ENCODE measurements around the gene NEDD4L.
"Not testable (repeated sequence)": the region's sequence is repeated elsewhere in the genome, so short reads cannot be mapped to it uniquely, and the experiment has no call there.

The NEDD4L gene

DNA sequence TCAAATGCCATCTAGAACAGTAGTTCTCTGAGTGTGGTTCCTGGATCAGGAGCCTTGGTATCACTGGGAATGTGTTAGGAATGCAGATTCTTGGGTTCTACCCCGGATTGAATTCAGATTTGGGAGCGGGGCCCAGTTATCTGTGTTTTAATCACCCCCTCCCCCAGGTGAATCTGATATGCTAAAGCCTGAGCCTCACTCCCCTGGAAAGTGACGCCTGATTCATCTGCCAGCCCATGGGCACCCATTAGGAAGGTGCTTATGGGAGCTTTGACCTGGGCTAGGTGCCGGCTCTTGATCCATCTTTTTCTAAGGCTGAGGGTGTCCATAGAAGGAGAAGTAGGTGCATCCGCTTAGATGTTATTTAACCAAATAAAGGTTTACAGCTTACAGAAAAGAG lies 199.4 kb downstream of the NEDD4L start:
- no peak for DNase-seq

DNA sequence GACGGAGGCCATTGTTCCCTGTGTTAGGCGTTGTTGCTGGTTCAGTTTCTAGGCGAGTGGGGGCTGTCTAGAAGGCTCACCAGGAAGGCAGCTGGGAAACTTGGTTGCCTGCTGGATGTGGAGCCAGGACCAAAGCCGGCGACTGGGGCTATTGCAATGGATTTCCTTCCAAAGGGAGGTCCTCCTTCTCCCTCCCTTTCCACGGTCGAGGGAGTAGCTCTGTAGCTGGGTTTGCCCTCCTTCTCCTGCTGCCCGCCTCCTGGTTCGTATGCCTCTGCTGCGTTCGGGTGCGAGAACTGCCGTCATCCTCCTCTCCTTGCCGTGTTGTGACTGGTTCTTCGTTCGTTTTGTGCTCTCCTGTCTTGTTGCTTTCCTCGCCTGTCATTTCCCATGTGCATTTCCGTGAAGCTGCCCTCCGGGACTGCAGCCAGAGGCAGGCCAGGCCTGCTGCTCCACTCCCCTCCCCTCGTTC lies 203.4 kb downstream of the NEDD4L start:
- no peak for DNase-seq

DNA sequence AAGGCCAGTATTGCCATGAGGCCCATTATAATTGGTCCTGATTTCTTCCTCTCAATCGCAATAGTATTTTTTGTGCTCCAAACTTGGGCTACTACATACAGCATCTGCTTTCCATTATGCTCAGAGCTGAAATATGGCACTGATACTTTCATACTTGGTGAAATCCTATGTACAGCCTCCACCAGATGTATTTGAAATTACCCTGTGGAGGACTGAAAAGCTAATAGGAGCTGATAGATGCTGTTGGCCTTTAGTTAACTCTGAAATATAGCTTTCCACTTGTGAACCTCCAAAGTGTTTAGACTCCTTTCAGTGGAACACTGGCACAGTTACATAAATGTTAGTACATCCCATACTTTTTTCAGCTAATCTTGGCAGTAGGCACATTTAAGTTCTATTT lies 205.7 kb downstream of the NEDD4L start:
- no peak for DNase-seq

- no peak for DNase-seq
Observed at GRCh38 chr18:58251416-58251815, 207.4 kb downstream of the NEDD4L start.

- DNase-seq: no peak
Observed at GRCh38 chr18:58252166-58252565, 208.1 kb downstream of the NEDD4L start.

DNA sequence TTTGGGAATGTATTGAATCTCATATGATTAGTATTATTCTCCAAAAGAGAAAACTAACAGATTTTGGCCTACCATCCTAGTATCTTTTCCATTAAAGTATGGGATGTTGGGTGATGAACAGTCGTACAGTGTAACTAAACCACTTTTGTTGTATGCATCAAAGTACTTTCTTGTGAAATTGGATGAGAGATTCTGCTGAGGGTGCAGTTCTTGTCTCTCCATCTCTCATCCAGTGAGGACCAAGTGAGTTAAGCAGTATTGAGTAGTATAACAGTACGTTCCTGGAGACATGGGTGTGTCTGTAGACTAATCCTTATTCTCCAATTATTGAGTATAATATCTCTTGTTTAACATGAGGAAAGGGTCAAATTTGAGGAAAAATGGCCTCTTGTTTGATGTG lies 209.3 kb downstream of the NEDD4L start:
- no peak for DNase-seq

- DNase-seq: no peak
Observed at GRCh38 chr18:58253871-58254270, 209.8 kb downstream of the NEDD4L start.

DNA sequence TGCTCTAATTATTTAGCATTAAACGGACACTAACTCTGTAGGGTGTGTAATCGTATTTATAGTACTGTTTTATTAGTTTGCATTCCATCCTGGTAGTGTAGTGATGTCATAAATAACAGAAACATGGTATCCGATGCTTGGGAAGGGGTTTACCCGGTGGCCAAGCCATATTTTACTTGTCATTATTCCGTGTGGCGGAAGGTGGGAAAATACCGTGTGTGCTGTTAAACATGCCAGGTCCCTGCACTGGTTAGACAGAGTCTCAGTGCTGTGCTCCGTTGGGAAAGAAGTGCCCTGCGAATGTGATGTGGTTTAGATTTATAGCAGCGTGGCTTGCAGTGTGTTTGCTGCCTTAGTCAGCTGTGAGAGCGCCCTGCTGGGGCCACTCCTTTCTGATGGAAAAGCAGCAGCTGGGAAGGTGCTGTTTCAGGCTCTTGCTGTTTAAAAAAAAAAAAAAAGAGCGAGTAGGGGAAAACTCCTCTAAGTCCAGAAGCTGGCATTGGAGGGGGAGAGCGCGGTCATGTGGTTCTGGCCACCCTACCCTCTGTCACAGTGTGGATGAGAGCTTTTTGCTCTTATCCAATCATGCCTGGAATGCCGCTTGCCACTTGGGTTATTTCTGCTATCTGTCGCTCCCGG lies 211.0 kb downstream of the NEDD4L start:
- DNase-seq: no peak

- no peak for DNase-seq
Observed at GRCh38 chr18:58255701-58256311, 211.8 kb downstream of the NEDD4L start.

GRCh38 chr18:58256316-58257080 lies 212.5 kb downstream of the NEDD4L start:
- DNase-seq: no peak

GRCh38 chr18:58257461-58257860 lies 213.4 kb downstream of the NEDD4L start:
- DNase-seq: no peak

- no peak for DNase-seq
Observed at GRCh38 chr18:58258692-58259342, 214.8 kb downstream of the NEDD4L start.

GRCh38 chr18:58263055-58263957 lies 219.3 kb downstream of the NEDD4L start:
- no peak for DNase-seq

DNA sequence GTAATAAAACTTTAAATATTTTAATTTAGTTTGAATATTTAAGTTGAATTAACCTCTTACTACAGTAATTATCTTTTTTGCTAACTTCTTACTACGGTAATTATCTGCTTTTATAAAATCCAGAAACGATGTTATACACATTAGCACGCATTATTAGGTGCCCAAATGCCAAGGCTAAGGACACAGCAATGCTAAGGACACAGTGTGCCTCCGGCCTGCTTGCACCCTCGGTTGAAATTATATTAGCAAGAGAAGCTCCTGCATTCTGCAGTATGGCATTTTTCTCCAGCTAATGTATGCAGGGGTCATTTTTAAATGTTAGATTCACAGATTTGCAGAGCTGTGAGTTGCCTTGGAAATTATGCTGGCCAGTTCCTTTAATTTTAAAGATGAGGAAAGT lies 220.0 kb downstream of the NEDD4L start:
- DNase-seq: no peak

DNA sequence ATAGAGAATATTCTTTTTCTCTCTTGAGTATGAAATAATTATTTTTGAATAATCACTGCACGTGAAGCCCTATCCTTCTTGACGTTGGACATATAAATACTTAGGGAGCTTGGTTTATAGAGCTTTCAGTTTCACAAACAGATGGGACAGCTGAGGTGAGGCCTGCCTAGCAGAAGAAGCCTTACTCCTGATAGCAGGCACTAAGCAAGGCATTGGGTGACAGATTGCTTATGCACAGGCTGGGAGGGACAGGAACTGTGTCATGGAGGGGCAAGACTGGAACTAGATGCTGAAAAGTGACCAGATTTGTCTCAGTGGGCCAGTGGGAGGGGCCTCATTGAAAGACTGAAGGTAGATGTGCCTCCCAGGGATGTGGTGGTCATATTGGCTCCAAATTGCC lies 220.8 kb downstream of the NEDD4L start:
- no peak for DNase-seq

- DNase-seq: not testable (repeated sequence)
Observed at GRCh38 chr18:58265489-58265888, 221.5 kb downstream of the NEDD4L start.

DNA sequence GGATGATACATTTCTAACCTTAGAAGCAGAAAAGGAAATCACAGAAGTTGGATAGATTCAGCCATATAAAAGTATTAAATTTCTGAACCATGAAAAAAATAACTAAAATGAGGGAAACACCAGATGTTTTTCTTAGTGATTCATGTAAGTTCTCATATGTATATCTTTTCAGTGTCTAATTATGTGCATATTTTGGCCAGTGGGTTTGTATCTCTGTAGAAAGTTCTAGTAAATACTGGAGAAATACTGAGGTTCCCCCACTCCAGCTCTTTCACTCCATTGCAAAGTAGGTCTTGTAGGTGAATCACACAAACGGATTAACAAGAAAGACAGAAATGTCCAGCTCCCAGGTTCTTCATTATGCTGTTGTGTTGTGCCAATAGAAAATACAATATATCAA lies 222.3 kb downstream of the NEDD4L start:
- DNase-seq: no peak

GRCh38 chr18:58267493-58267892 lies 223.5 kb downstream of the NEDD4L start:
- DNase-seq: no peak

- no peak for DNase-seq
Observed at GRCh38 chr18:58268849-58269248, 224.8 kb downstream of the NEDD4L start.

DNA sequence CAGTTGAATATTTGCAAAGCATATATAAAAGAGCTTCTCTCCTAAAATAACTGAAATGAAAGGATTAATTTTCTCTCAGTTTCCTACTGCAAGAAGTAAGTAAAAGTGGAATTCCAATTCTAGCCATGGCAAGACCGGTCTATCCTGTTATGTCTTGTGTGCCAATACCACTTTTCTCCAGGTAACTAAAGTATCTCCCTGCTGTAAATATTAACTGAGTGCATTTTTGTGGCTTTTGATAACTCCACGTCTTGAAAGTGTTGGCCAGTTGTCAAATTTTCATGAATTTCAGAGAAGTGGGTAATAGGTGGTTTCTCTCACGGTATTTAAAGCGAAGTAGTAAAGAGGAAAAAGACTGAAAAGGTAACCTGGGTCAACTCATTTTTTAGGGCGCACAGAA lies 225.9 kb downstream of the NEDD4L start:
- no peak for DNase-seq

GRCh38 chr18:58270396-58270795 lies 226.4 kb downstream of the NEDD4L start:
- DNase-seq: no peak

GRCh38 chr18:58271770-58272169 lies 227.7 kb downstream of the NEDD4L start:
- no peak for DNase-seq

- no peak for DNase-seq
Observed at GRCh38 chr18:58272209-58272608, 228.2 kb downstream of the NEDD4L start.
